HK-2 (cell line): ENCODE measurements around the gene LTBP3.

Source experiments
- DNase-seq: peaks from one replicate; pipeline ENCODE4 v3.0.0-alpha.2; 2018; ENCODE audit not compliant: unreplicated experiment

The LTBP3 gene

GRCh38 chr11:65554057-65554818 lies 3.9 kb downstream of the LTBP3 start:
- DNase-seq = no peak

GRCh38 chr11:65553301-65554001 lies 4.7 kb downstream of the LTBP3 start:
- DNase-seq = no peak

GRCh38 chr11:65552388-65552951 lies 5.7 kb downstream of the LTBP3 start:
- no peak for DNase-seq

- peak; percentile 51 for DNase-seq
These were observed 6.4 kb downstream of the LTBP3 start for GRCh38 chr11:65551572-65552387.

- no peak for DNase-seq
These were observed 9.1 kb downstream of the LTBP3 start for GRCh38 chr11:65549096-65549495.

GRCh38 chr11:65548395-65548794 lies 9.8 kb downstream of the LTBP3 start:
- no peak for DNase-seq

- DNase-seq = no peak
These were observed 10.6 kb downstream of the LTBP3 start for GRCh38 chr11:65547446-65548125.

- DNase-seq = no peak
These were observed 11.8 kb downstream of the LTBP3 start for GRCh38 chr11:65546217-65546958.

- DNase-seq = no peak
These were observed 12.3 kb downstream of the LTBP3 start for GRCh38 chr11:65545853-65546216.

GRCh38 chr11:65542738-65543390 lies 15.3 kb downstream of the LTBP3 start:
- no peak for DNase-seq

- no peak for DNase-seq
These were observed 16.8 kb downstream of the LTBP3 start for GRCh38 chr11:65541093-65541982.

- DNase-seq = peak; percentile 86
These were observed 17.7 kb downstream of the LTBP3 start for GRCh38 chr11:65540290-65541092.

GRCh38 chr11:65539744-65540289 lies 18.3 kb downstream of the LTBP3 start:
- DNase-seq = no peak

GRCh38 chr11:65538915-65539743 lies 19.0 kb downstream of the LTBP3 start:
- DNase-seq = no peak

- DNase-seq = no peak
These were observed 19.8 kb downstream of the LTBP3 start for GRCh38 chr11:65538232-65538914.

GRCh38 chr11:65537620-65538231 lies 20.4 kb downstream of the LTBP3 start:
- DNase-seq = no peak
